Cardiac fibroblast (primary cell): ENCODE data around the gene CEACAM4.
A peak's percentile ranks its signal among the peaks of the same experiment; 100 is the strongest.
"Not testable (repeated sequence)": the region's sequence is repeated elsewhere in the genome, so short reads cannot be mapped to it uniquely, and the experiment has no call there.

Experiments
- DNase-seq, 2 donors: peaks; one replicate each; pipeline versions ENCODE4 v3.0.0 to v3.0.0-alpha.2; 2010; ENCODE audit warnings: low read depth in 2 of 2
- H3K4me3 ChIP-seq, 2 donors: replicated peaks in 1 of 2; 1 replicate in 1 of 2; 2 replicates in 1 of 2; pipeline ENCODE4 v1.5.1; 2011; ENCODE audit warnings: low read depth in 2 of 2, low read length in 2 of 2, mild to moderate bottlenecking in 2 of 2, moderate library complexity in 1 of 2
- TF ChIP-seq, protein P1 (sequence below): IDR thresholded peaks from one replicate; pipeline ENCODE4 v1.5.1; 2011; ENCODE audit warnings: low read depth, mild to moderate bottlenecking, low read length, inconsistent platforms

CEACAM4 gene

DNA sequence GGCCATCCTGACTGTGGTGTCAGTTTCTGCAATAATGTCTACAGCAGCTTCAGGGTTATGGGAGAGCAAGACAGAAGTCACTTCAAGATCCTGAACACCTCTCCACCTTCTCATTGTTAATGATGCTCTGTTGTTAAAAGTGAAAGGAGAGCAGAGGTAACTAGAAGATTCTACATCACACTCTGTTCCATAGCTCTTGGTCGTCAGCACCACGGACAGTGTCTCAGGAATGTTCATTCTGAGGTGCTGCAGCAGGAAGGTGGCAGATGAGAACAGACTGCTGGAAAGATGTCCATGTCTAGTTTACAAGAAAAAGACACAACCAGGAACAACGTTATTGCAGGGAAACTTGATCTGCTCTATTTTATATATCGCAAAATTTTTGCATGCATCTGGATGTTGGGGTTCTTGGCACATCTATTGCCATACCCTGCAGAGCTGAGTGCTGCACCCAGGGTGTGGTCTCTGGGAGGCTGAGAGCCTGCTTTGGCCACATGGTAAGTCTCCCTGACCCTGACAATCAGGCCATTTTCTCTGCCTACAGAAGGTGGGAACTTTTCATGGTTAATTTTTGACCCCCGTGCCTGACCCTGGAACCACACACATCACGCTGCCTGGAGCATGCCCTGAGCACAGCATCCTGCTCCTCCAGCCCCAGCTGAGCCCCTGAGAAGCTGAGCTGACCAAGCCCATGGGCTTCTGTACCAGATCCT is 38.2 kb downstream of the CEACAM4 start:
- TF ChIP-seq, protein P1, sequence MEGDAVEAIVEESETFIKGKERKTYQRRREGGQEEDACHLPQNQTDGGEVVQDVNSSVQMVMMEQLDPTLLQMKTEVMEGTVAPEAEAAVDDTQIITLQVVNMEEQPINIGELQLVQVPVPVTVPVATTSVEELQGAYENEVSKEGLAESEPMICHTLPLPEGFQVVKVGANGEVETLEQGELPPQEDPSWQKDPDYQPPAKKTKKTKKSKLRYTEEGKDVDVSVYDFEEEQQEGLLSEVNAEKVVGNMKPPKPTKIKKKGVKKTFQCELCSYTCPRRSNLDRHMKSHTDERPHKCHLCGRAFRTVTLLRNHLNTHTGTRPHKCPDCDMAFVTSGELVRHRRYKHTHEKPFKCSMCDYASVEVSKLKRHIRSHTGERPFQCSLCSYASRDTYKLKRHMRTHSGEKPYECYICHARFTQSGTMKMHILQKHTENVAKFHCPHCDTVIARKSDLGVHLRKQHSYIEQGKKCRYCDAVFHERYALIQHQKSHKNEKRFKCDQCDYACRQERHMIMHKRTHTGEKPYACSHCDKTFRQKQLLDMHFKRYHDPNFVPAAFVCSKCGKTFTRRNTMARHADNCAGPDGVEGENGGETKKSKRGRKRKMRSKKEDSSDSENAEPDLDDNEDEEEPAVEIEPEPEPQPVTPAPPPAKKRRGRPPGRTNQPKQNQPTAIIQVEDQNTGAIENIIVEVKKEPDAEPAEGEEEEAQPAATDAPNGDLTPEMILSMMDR: no peak
- H3K4me3 ChIP-seq: no peak overlapping the region
- peak; percentile 39 to 49 for DNase-seq

DNA sequence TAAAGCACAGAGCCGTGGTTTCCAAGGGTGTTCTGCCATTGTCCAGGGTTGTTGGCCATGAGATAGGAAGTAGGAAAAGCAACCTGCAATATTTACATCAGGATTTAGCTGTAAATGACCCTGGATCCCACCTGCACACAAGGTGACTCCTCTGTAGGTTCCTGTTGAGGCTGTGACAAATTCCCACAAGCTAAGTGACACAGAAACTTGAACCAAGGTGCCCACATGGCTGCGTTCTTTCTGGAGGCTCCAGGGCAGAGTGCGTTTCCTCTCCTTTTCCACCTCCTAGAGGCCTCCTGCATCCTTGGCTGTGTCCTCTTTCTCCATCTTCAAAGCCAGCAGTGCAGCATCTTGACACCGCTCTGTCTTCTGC is 39.0 kb downstream of the CEACAM4 start:
- DNase-seq: no peak
- H3K4me3 ChIP-seq: no peak overlapping the region
- TF ChIP-seq, protein P1: no peak

DNA sequence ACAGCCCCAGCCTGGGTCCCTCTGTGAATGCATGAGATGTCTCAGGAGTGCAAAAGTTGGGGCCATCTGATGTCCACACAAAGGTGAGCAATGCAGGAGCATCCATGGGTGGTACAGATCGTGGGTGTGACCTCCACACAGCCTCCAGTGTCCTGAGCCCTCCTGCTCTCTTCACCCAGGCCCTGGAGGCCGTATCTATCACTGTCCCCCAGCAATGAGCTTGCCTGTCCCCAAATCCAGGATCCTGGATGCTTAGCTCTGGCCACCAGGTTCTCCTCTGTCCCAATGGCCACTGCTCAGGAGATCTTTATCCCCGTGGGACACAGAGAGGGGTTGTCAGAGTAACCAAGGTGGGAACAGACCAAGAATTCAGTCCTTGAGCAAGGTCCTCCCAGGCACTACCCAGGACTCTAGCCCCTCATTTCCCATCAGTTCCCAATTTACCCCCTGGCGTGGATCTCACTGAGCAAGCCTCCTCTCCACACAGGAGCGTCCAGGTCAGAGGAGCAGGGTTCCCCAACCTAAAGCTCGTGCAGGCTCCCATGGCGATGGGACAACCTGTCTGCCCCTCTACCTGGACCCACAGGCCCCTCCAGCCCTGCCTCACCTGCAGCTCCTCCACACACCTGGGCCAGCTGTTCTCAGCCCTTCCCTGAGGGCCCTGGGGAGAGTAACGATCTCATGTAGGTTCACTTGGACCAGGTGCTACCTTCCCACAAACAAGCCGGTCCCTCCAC is 39.6 kb downstream of the CEACAM4 start:
- H3K4me3 ChIP-seq: no peak overlapping the region
- no peak for DNase-seq
- TF ChIP-seq, protein P1: no peak

DNA sequence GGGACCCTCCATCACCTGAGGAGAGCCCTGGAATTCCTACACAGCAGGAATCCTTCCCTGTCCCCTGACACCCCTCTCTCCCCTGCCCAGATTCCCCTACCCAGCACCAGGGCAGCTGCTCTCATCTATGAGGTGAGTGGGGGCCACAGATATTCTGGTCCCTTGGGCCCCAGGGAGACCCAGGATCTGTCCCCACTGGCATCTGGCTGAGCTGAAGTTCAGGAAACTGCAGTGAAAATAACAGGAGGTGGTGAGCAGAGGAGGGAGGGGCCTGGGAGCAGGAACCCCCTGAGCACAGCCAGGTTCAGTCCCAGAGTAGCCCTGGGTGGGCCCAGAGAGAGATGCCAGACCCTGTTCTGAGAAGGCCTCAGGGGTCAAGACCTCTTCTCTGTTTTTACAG is 40.8 kb downstream of the CEACAM4 start:
- H3K4me3 ChIP-seq: no peak overlapping the region
- DNase-seq: no peak
- TF ChIP-seq, protein P1: no peak

DNA sequence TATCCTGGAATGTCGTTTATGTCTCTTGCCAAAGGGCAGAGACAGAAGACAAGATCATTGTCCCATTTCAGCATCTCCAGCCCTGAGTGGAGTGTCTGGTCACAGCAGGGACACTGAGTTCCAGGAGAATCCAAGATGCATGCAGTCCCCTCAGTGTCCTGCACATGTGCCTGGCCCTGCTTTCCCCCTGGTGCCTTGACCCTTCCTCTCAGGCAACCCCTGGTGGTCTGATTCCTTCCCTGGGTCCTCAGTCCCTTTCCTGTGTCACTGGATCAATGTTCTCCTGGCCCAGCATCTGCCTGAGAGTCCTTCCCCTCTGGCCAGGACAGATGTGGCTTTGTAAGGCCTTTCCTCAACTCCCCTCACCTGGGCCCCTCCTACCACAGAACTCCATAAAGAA is 41.9 kb downstream of the CEACAM4 start:
- TF ChIP-seq, protein P1: no peak
- no peak for DNase-seq
- no peak overlapping the region for H3K4me3 ChIP-seq

DNA sequence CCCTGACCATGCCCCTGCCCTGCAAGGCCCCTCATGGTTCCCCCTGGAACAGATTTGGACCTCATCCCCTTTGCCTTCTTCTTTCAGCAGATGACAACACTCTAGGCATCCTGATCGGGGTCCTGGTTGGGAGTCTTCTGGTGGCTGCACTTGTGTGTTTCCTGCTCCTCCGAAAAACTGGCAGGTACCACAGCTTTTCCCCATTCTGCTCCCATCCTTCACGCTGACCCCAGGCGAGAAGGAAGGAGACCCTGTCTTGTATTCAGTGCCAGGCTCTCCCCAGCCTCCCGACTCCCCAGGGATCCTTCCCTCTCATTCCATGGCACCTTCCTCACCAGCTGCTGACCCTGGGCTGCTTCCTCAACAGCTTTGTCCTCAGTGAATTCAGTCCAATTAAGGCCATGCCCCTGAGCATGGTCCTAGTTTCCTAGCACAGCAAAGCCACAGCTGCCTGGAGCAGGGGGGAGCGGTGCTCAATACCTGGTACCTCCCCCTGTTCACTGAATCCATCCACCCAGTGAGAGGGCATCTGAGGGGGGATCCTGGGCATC is 42.5 kb downstream of the CEACAM4 start:
- no peak for DNase-seq
- TF ChIP-seq, protein P1: no peak
- H3K4me3 ChIP-seq: no peak overlapping the region

DNA sequence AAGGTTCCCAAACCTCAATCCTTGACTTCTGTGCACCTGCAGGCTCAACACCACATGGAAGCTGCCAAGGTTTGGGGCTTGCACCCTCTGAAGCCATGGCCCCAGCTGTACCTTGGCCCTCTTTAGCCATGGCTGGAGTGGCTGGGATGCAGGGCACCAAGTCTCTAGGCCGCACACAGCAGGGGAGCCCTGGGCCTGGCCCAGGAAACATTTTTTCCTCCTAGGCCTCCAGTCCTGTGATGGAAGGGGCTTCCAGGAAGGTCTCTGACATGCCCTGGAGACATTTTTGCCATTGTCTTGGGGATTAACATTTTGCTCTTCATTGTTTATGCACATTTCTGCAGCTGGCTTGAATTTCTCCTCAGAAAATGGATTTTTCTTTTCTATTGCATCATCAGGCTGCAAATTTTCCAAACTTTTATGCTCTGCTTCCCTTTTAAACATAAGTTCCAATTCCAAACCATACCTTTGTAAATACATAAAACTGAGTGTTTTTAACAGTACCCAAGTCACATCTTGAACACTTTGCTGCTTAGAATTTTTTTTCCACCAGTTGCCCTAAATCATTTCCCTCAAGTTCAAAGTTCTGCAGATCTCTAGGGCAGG is 44.2 kb downstream of the CEACAM4 start:
- not testable (repeated sequence) for DNase-seq, H3K4me3 ChIP-seq

DNA sequence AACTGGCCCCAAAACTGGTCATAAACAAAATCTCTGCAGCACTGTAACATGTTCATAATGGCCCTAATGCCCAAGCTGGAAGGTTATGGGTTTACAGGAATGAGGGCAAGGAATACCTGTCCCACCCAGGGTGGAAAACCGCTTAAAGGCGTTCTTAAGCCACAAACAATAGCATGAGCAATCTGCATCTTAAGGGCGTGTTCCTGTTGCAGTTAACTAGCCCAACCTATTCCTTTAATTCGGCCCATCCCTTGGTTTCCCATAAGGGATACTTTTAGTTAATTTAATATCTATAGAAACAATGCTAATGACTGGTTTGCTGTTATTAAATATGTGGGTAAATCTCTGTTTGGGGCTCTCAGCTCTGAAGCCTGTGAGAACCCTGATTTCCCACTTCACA is 45.8 kb downstream of the CEACAM4 start:
- not testable (repeated sequence) for DNase-seq, H3K4me3 ChIP-seq
